Gastroesophageal sphincter (tissue), 2 donors: ENCODE measurements around the gene WDR64.

Experiments used
- EP300 ChIP-seq: sonication (generic); formaldehyde crosslinking; IDR thresholded peaks from one replicate; pipeline ENCODE4 v1.6.1; 2017; ENCODE audit warnings: antibody characterized with exemption, mild to moderate bottlenecking
- POLR2A ChIP-seq, 2 donors: fragments of 450-650 bp; IDR thresholded peaks; one replicate each; pipeline ENCODE4 v1.6.1; 2017; ENCODE audit warnings: antibody characterized with exemption in 2 of 2, mild to moderate bottlenecking in 2 of 2, moderate library complexity in 1 of 2

GRCh38 chr1:241722947-241723346, 70.9 kb downstream of the WDR64 start:
- TF ChIP-seq EP300 (no peak), POLR2A (IDR thresholded peaks at IDR 0.05) (no peak)
